UCSD-AML1 (cell line): ENCODE results near the gene CCDC97.
A peak's percentile ranks its signal among the peaks of the same experiment; 100 is the strongest.
"Not testable (repeated sequence)": the region's sequence is repeated elsewhere in the genome, so short reads cannot be mapped to it uniquely, and the experiment has no call there.

Experiments used
- DNase-seq: peaks from one replicate; lab custom pipeline; 2025; ENCODE audit not compliant: unreplicated experiment; lab: John Stamatoyannopoulos, UW

The CCDC97 gene

DNA sequence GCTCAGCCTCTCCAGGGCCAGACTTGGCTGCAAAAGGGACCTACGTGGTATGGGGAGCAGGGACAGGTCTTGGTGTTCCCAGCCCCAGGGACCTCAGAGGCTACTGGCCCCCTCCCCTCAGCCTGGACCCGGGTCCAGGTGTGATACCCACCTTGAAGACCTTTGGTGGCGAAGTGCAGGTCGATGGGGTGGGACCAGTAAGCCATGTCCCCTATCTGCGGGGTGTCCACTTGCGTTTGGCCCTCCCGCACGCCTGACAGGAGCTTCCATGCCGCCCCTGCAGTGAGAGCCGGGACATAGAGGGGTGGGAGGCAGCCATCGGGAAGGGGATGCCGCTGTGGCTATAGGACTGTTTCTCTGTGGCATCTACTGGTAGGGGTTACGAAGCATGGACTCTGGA, 47.8 kb downstream of the CCDC97 start:
- no peak for DNase-seq

DNA sequence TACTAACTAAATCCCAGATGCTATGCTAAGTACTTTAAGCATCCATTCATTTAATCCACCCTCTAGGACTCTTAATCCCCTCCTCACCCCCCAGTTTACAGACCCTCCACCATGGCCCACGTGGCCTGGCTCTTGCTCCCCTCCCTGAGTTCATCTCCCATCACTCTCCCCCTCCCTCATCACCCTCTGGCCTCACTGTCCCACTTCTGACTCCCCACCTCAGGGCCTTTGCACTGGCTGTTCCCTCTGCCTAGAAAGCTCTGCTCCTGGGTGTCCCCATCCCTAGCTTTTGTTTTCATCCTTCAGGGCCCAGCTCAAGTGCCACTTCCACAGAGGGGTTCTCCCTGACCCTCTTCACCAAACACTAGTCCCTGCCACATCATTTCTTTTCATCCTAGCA, 49.8 kb downstream of the CCDC97 start:
- no peak for DNase-seq

DNA sequence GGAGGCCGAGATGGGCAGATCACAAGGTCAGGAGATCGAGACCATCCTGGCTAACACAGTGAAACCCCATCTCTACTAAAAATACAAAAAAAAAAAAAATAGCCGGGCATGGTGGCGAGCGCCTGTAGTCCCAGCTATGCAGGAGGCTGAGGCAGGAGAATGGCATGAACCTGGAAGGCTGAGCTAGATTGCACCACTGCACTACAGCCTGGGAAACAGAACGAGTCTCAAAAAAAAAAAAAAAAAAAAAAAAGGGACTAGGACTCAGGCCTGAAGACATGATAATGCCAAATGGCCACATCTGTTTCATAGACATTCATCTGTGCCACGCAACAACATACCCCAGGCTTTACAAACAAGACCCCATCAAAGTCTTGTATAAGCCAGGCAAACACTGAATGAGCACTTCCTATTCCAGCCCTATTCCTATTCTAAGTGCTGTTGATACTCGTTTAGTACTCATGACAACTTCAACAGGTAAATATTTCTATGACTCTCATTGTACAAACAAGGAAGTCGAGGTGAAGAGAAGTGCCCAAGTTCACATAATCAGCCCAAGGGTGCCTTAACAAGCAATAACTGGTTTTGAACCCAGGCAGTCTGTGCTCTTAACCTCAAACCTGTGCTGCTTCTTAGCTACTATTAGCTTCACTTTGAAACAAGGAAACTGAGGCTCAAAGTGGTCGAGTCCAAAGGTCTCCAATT, 52.3 kb downstream of the CCDC97 start:
- DNase-seq: no peak

DNA sequence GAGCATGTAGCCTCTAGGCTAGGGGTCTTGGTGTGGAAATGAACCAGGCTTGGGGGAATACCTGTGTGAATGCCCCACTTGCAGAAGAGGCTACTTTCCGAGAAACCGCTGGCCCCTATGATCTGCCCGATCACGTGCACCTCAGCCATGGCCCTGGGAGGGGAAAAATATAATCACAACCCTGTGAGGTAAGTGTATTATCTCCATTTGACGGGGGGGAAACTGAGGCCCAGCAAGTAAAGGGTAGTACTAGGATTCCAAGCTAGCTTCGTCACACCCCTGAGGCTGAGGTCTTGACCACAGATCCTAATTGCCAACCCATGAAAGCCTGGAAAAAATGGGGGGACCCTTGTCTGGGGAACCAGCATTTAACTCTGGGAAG, 53.4 kb downstream of the CCDC97 start:
- DNase-seq: no peak

DNA sequence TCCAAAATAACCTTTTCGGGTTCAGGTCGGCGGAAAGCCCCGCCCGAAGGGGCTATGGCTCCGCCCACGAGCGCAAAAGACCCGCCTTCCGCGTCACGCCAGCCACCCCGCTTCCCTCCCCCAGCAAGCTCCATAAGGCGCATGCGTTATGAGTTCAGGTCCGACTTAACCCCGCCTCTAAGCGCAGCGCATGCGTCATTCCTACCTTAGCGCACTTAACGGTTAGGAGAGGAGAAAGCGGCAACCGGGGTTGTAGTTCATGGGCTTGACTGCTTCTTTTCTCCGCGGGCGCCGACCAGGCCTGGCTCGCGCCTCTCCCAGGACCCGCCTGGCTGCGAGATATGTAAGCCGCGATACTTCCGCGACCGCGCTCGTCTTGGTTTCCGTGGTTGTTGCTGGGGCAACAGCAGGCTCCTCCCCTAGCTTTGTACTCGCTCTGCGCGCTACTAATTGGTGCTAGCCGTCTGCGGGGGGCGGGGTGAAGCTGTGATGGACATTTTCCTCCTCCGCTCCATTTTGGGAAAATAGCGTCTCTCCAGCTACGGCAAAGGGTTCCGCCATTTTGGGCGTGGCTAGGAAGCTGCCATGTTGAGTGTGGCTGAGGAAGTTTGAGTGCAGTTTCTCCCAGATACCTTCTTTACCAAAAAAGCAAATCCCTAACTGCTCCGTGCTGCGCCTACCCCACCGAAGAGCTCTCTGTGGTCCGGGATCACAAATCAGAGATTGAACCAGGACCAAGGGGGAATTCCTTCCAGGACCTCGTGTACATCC, 54.0 kb downstream of the CCDC97 start, which contains the start of gene B9D2:
TSS of gene B9D2 (minus strand) at position 397 of the 771 bp plus-strand sequence. CDS start 630 bp downstream, outside the sequence.
- DNase-seq: peak; percentile 98

DNA sequence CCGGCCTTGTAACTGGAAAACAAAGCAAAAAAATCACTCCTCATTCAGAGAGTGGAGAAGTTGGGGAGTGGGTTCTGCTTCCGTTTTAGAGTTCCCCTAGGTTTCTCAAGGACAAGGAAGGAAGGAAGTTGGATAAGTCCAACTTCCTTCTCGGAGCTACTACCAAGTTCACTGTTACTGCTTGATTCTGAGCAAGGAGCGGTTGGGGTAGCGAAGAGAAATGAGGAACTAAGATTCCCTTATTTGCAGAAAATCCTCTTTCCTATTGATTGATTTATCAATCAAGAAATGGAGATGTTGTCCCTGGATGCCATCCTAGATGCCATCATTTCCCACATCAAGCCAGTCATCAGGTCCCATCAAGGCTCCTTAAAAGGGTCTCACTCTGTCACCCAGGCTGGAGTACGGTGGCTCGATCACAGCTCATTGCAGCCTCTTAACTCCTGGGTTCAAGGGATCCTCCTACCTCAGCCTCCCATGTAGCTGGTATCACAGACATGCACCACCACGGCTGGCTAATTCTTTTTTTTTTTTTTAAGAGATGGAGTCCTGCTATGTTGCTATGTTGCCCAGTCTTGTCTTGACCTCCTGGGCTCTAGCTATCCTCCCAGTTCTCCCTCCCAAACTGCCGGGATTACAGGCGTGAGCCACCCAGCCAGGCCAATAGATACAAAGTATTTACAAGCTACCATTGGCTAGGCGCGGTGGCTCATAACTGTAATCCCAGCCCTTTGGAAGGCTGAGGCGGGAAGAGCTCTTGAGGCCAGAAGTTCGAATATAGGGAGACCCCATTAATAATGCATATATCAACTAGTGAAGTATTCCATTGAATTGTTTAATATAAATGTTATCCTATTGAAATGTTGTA, 54.8 kb downstream of the CCDC97 start:
- DNase-seq: no peak

DNA sequence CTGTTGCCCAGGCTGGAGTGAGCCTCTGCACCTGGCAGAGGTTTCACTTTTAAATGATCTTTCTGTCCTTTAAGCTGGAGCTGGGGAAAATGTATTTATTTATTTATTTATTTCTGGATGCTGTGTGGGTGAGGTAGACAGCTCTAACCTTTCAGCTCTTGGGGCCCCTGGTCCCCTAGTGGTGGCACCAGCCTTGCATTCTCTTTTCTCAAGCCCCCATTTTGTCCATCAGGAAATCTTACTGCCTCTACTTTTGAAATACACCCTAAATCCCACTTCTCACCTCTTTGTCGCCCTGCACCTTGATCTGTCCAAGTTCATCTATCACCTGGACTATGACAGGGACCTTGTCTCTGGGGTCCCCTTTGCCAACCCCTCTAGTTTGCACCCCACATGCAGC, 56.1 kb downstream of the CCDC97 start:
- DNase-seq: no peak

DNA sequence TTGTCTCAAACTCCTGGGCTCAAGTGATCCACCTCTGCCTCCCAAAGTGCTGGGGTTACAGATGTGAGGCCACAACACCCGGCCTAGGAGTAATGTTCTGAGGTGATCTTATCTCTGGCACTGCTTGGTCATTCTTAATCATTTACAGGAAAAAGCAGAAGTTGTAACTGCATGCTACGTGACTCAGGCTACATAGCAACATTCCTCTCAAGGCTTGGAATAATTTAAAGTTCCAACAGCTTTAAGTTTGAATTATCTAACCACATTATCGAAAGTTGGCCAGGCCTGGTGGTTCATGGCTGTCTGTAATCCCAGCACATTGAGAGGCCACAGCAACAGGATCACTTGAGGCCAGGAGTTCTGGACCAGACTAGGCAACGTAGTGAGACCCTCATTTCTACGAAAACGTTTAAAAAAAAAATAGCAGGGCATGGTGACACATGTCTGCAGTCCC, 57.9 kb downstream of the CCDC97 start:
- peak; percentile 42 for DNase-seq

DNA sequence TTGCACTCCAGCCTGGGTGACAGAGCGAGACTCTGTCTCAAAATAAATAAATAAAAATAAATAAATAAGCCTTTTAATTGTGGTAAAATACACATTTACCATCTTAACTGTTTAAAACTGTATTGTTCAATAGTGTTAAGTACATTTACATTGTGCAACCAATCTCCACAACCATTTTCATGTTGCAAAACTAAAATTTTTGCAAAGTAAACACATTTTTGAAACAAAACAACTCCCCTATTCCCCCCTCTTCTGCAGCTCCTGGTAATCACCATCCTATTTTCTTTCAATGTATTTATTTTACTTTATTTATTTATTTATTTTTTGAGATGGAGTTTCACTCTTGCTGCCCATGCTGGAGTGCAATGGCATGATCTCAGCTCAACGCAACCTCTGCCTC, 59.8 kb downstream of the CCDC97 start:
- no peak for DNase-seq

DNA sequence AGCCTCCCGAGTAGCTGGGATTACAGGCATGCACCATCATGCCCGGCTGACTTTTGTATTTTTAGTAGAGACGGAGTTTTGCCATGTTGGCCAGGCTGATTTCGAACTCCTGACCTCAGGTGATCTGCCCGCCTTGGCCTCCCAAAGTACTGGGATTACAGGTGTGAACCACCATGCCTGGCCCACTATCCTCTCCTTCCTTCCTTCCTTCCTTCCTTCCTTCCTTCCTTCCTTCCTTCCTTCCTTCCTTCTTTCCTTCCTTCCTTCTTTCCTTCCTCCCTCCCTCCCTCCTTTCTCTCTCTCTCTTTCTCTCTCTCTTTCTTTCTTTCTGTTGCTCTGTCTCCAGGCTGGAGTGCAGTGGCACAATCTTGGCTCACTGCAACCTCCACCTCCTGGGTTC, 61.1 kb downstream of the CCDC97 start:
- not testable (repeated sequence) for DNase-seq

DNA sequence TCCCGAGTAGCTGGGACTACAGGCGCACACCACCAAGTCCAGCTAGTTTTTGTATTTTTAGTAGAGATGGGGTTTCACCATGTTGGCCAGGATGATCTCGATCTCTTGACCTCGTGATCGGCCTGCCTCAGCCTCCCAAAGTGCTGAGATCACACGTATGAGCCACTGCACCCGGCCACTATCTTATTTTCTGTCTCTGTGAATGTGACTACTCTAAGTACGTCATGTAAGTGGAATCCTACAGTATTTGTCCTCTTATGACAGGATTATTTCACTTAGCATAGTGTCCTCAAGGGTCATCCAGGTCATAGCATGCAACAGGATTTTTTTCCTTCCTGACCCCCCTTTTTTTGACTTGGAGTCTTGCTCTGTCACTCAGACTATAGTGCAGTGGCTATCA, 61.6 kb downstream of the CCDC97 start:
- DNase-seq: no peak

DNA sequence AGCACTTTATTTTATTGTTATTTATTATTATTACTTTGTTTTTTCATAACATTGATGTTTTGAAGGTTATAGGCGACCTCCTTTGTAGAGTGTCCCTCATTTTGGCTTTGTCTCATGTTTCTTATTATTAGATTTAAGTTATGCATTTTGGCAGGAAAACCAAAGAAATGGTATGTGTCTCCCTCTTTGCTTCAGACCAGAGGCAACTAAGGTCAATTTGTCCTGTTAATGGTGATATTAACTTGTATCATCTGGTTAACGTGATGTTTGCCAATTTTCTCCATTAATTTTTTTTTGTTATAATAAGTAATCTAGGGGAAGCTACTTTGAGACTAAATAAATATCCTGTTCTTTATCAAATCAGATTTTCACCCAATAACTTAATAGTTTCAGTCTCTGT, 62.5 kb downstream of the CCDC97 start:
- no peak for DNase-seq

DNA sequence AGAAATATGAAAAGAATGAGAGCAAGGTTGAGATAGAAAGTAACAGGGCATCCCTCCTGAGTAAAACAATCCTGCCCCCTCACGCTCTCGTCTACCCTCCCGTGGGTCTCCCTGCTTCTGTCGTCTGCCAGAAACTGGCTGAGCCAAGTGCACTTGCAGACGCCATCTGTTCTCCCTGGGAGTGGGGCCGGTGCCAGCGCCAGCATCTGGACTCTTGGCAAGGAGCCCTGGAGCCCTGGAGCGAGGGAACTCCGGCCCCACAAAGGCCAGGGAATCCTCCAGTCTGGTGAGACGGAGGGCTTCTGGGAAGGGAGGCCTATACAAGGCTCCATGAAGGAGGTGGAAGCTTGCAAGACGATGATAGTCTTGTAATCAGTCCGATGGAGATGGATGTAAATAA, 64.0 kb downstream of the CCDC97 start:
- no peak for DNase-seq
